ENCODE data around the gene PFN2.

DNA sequence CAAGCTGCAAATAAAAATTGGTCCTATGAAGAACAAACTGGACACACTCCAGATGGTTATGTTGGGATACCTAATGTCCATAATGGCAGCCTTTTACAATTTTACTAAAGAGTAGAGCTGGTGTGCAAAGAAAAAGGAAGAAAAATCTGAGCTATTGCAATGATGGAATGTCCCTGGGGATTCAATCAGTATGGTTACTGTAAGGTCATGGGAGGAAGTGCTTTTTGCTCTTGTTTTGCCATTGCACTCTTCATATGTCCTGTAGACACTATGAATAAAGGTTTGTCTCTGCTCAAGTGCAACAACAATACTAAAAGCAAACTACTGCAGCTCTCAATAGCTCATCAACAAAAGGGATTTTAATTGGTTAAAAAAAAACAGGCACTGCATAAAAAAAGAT, 5.4 kb downstream of the PFN2 start:
- TF ChIP-seq, protein P1, sequence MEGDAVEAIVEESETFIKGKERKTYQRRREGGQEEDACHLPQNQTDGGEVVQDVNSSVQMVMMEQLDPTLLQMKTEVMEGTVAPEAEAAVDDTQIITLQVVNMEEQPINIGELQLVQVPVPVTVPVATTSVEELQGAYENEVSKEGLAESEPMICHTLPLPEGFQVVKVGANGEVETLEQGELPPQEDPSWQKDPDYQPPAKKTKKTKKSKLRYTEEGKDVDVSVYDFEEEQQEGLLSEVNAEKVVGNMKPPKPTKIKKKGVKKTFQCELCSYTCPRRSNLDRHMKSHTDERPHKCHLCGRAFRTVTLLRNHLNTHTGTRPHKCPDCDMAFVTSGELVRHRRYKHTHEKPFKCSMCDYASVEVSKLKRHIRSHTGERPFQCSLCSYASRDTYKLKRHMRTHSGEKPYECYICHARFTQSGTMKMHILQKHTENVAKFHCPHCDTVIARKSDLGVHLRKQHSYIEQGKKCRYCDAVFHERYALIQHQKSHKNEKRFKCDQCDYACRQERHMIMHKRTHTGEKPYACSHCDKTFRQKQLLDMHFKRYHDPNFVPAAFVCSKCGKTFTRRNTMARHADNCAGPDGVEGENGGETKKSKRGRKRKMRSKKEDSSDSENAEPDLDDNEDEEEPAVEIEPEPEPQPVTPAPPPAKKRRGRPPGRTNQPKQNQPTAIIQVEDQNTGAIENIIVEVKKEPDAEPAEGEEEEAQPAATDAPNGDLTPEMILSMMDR (IDR thresholded peaks at IDR 0.05; ENCODE audit: poor library complexity), result no peak
- TF ChIP-seq EZH2 (IDR thresholded peaks at IDR 0.05; ENCODE audit: borderline replicate concordance), result no peak
- no peak for TF ChIP-seq EZH2phosphoT487 (IDR thresholded peaks at IDR 0.05; ENCODE audit: low read depth, severe bottlenecking, unreplicated experiment)

Data from hepatocyte (in vitro differentiated cells).